ENCODE data around the gene TH.
"Not testable (repeated sequence)": the region's sequence is repeated elsewhere in the genome, so short reads cannot be mapped to it uniquely, and the experiment has no call there.

Gene TH

DNA sequence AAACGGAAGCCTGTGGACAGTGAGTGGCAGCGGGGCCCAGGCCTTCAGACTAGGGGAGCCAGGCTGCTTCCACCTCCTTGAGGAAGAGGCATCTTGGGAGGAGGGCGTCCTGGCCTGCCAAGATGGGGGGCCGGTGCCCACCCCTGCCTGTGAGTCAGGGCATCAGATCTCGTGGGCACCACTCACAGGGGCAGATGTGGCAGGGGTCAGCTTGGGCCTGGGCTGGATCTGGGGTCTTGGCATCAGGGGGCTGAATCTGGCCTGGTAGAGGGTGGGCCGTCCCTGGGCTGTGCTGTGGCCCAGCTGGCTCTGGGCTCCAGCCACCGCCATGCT is 24.1 kb upstream of the TH start:
- DNase-seq (ENCODE audit: low read depth in 2 of 2) = no peak

DNA sequence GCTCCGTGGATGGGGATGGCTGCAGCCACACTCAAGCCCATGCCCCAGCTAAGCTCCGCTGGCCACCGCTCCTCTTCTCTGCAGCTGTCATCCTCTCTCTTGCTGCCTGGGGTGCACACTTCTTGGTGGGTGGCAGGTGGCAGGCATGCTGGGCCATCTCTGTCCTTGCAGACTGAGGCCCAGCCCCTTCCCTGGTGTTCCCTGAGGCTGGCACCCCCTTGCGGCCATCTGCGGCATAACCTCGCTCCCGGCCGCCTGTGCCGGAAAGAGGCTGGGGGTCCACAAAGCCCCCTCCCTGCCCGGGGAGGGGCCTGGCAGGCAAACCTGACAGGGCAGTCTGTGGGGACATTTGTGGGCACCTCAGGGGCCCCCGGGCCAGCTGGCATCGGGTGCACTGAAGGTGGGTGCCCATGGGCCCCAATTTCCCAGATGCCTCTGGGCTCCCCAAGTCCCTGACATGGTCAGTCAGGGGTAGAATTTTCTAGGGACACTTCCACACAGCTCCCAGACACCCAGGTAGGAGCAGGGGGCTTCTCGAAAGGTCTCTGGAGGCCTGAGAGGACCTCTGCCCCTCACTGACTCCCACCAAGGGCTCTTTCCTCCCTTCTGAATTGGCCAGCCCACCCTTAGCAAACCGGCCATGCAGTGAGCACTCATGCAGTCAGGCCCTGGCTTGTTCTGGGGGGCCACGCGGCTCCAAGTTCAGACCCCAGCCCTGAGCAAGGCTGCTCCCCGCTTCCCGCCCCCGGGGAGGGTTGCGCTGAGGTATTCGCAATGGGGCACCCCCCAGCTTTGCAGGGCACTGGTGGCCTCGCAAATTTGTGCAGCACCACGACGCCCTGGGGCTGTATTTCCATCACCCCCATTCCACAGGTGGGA is 23.5 kb upstream of the TH start:
- peak; percentile 36 to 56 for DNase-seq (ENCODE audit: low read depth in 2 of 2)

DNA sequence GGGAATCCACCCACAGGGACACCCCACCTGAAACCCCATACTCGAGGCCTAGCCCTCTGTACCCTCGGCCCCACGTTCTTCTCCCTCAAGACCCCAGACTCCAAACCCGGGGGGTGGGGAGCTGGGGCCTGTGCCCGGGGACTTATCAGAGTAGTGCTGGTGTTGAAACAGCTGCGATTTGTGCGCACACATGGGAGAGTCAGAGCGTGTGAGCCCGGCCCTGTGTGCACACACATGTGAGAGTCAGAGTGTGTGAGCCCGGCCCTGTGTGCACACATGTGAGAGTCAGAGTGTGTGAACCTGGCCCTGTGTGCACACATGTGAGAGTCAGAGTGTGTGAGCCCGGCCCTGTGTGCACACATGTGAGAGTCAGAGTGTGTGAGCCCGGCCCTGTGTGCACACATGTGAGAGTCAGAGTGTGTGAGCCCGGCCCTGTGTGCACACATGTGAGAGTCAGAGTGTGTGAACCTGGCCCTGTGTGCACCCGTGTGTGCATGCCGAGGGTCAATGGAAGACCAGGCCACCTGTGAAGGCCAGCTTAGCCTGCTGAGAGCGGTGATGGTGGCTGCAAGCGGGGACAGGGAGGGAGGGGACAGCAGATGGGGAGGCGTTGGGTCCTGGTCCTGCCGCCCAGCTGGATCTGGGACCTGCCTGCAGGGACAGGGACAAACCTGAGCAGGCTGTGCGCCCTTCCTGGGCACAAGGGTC is 22.4 kb upstream of the TH start:
- not testable (repeated sequence) for DNase-seq (ENCODE audit: low read depth in 2 of 2)

DNA sequence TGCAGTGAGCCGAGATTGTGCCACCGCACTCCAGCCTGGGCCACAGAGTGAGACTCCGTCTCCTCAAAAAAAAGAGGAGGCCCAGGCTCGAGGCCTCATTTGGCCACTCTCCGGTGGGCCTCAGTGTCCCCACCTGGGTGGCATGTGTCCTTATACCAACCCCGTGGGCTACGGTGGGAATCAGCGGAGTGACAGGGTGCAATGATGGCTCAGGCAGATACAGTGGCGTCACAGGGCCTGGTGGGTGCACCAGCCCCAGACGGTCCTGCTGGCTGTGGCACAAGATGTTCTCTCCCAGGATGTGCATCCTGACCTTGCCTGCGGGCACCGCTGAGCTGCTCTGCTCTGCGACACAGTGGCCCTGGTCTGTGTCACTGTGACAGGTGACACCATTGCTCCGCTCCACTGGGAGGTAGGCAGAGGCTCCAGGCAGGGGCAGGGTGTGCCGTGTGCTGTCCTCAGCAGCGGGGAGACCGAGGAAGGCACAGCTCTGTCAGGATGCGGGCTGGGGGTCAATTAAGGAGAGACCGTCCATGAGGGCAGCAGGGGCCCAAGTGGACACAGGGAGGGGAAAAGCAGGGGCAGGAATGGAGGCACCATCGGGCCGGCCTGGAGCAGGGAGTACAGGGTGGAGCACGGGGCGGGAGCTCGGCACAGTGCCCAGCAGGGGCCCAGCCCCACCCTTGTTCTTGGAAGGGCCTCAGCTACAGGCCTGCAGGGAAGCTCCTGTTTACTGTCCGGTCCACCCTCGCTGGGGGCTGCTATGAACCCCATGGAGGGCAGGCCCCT is 21.7 kb upstream of the TH start:
- no peak for DNase-seq (ENCODE audit: low read depth in 2 of 2)

DNA sequence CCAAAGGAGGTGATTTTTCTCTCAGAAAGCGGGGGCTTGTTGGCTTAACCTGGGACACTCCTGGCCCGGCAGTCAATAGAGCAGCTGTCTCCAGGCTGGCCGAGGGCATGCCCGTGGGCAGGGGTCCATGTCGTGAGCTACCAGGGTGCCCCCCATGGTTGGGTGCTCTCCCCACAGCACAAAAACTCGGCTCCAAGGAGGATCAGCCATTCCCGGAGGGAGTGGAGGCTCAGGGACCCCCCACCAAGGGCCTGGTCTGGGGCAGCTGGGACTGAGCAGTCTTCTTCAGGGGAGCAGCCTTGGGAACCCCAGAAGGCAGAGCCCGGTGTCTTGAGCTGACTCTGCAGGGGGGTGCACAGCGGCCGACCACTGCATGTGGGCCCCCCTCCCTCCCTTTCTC is 20.8 kb upstream of the TH start:
- no peak for DNase-seq (ENCODE audit: low read depth in 2 of 2)

DNA sequence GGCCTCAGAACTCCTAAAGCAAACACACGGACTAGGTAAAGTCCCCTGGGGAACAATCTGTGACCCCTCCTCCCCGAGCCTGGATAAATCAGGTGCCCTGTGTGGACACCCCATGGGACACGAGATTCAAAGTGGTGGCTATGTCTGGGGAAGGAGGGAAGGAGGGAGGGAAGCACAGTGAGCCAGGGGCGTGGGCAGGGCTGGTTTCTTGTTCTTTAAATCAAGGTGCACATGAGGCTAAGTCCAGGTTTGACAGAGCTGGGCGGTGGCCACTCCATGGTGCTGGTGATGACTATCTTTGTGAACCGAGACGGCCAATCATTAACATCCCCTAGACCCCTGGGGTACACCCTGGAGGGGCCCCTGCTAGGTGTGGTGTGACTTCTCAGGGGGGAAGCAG is 20.3 kb upstream of the TH start:
- DNase-seq (ENCODE audit: low read depth in 2 of 2) = no peak

DNA sequence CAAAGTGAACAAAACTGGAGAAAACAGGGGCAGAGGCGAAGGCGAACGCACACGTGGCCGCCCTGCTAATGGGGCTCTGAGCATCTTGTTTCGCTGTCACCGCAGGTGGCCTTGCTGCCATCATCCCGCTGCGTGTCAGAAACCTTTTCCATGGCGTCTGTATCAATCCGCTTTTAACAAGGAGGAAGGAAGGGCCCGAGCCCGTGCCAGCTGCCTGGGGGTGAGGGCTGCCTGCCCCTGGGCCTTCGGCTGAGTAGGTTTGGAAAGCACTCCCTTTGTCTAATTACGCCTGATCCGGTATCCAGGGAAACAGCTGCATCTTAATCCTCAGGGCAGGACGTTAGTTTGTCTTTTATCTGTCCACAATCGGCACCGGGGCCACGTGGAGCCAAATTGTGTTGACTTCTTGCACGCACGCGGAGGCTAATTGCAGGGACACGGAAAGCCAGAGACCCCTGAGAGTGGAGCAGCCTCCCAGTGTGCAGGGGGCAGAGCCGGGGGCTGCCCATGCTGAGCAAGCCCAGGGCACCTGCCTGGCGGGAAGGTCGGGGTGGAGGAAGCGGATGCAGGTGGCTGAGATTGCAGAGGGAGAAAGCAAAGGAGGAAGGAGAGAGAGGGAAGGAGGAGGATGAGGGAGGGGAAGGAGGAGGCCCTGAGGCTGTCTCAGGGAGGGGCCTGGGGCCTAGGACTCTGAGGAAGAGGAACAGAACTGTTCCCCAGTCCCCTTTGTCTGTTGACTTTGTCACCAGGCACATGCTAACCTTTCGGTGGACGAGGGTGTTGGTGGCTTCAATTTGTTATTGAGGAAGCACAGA is 19.2 kb upstream of the TH start:
- no peak for DNase-seq (ENCODE audit: low read depth in 2 of 2)

DNA sequence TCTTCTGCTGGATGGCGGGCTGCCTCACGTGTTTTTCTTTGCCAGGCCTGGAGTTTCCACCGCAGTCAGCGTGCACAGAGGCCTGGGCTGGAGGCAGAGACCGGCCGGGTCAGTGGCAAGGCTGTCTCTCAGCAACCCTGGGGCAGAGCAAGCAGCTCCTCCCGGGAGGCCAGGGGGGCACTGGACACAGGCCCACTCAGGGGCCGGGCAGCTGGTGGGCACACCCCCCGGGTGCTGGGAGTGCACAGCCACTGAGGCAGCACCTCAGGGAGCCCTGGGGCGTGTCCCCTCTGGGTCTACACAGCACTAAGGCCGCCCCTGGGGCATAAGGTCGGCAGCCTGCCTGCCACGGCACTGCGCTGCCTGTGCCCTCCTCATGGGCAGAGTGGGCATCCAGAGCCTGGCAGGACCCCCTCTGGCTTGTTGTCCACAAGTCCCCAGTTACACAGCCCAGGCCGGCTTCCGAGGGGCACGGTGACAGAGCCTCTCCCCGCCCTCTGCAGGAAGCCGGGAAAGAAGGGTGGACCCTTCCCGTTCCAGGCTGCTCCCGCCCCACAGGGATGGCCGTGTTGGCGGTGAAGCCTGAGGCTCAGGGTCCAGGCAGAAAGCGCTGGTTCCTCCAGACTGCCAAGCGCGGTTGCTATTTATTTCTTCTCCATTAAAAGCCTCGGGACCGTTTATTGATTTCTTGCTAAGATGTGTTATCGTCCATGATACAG is 18.5 kb upstream of the TH start:
- DNase-seq (ENCODE audit: low read depth in 2 of 2) = no peak

DNA sequence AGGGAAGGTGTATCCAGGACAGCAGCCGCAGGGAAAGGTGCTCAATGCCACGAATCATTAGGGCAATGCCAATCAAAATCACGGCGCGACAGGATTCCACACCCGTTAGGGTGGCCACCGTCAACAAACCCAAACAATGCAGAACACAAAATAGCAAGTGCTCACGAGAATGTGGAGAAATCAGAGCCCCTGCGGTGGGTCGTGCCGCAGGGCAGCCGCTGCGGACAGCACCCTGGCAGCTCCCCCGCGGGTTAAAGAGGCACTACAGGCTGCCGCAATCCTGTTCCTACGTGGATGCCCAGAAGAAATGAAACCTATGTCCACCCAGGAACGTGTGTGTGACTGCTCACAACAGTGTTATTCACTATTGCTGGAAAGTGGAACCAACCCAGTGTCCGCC is 17.1 kb upstream of the TH start:
- no peak for DNase-seq (ENCODE audit: low read depth in 2 of 2)

DNA sequence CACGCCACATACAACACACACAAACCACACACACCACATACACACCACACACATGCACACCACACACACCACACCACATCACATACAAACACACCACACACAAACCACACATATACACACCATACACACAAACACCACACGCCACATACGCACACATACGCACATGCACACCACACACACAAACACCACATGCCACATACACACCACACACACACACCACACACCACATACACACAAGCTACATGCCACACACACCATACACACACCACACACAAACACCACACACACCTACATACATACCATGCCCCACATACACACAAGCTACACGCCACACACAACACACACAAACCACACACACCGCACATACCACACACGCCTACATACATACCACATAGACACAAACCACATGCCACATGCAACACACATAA is 15.7 kb upstream of the TH start:
- DNase-seq (ENCODE audit: low read depth in 2 of 2) = no peak

DNA sequence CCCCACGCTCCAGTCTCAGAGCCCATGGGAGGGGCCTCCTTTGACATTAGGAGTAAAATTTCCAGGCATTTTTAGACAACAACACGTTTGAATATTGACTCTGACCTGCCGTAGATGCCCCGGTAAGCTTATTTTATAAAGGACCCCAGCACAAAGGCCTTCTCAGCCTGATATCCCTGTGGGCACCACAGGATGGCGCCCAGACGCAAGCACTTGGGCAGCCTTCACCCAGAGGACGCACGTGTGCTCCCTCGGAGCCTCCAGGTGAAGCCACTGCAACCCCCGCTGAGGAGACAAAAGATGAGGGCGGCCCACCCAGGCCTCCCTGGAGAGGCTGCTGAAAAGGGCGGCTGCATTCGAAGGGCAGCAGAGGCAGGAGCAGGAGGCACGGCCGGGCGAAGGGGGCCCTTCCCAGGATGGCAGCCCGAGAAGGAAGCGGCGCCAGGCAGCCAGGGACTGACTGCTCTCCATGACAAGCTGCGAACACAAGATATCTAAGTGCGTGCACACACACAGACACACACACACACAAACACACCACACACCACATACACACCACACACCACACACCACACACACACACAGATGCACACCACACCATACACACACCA is 15.2 kb upstream of the TH start:
- DNase-seq (ENCODE audit: low read depth in 2 of 2) = peak; percentile 11 to 37

DNA sequence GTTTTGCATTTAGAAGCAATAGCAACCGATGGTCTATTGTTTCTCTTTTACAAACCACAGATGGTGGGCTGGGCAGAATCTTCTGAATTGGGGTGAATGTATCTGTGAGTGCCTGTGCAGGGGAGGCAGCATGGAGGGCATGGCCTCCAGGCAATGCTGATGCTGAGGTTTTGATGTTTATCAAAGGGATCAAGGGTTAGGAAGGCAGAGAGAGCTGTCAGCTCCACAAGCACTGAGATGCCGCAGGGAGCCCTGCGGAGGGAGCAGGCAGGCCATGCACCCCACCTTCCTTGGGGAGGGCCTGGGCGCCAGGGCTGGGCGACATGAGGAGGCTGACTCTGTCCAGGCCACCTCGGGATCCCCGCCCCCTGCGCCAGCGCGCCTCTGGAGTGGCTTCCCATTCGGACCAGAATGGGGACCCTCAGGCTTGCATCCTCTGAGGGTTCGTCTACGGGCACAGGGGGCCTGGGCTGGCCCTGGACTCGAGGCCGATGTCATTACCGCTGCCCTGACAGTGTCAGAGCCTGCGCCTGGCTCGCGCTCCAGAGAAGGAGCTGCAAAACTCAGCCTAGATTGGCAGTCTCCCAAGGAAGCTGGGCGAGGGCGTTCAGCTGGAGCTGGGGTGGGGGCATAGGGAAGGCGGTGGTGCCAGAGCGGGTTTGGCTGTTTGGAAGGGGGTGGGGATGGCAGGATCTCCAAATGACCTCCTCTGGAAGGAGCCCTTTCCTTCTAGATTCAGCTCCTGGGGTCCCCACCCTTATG is 13.9 kb upstream of the TH start:
- no peak for DNase-seq (ENCODE audit: low read depth in 2 of 2)

DNA sequence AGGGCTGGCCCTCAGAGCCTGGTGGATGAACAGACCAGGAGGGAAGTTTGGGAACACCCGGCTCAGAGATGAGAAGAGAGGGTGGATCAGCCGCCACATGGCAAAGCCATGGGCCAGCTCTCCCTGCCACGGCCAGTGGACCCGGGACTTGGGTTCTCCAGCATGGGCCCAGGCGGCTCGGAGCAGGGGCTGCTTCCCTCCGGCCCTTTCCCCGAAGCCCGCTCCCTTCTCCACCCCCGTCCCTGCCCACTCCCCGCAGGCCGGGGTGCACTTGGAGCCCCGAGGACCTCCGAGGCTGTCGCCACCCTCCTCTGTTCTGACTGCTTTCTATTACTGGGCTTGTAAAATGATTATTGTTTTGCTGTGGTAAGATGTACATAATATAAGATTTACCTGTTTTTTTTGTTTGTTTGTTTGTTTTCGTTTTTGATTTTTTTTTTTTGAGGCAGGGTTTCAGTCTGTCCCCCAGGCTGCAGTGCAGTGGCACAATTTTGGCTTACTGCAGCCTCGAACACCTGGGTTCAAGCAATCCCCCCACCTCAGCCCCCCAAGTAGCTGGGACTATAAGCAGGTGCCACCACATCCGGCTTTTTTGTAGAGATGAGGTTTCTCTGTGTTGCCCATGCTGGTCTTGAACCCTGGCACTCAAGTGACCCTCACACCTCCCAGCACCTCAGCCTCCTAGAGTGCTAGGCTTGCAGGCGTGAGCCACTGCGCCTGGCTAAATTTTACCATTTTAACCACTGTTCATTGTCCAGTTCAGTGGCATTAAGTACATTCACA is 11.3 kb upstream of the TH start:
- DNase-seq (ENCODE audit: low read depth in 2 of 2) = no peak

DNA sequence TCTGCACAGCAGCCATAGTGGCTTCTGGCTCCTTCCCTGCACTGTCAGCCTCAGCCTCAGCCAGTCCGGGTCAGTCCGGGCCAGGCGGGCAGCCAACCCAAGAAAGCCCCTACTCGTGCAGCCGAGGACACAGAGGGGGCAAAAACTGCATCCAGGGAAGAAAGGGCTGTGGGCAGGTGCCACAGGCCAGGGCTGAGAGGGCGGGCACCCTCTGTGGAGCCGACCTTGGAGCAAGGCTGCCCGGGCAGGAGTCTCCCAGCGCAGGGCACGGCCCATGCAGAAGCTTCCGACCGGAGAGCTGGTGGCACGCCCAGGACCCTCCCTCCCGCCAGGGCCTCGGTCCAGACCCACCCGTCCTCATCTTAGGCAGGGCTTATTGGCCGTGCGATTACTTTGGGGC is 10.5 kb upstream of the TH start:
- no peak for DNase-seq (ENCODE audit: low read depth in 2 of 2)

DNA sequence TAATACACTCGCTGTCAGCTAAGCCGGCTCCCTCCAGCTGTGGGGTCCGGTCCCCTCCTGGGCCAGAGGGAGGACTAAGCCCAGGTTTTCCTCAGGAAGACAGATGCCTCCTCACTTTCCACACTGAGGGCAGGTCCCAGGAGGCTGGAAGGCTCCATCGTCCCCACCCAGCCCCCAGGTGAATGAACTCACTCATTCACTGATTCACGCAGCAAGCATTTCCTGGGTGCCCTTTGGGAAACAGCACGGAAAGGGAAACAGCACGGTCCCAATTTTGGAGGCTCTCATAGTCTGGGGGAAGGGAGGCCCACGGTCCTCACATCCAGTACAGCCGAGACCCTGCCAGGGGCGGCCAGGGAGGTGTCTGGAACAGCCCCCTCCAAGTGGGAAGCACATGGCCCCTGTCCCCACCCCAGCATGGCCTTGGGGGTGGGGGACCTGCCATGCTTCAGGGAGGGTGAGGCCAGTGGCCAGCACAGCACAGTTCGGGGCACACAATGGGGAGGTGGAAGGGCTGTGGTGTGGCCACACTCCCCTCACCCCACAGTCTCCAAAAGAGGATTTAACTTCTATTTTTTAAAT is 9.3 kb upstream of the TH start:
- no peak for DNase-seq (ENCODE audit: low read depth in 2 of 2)

DNA sequence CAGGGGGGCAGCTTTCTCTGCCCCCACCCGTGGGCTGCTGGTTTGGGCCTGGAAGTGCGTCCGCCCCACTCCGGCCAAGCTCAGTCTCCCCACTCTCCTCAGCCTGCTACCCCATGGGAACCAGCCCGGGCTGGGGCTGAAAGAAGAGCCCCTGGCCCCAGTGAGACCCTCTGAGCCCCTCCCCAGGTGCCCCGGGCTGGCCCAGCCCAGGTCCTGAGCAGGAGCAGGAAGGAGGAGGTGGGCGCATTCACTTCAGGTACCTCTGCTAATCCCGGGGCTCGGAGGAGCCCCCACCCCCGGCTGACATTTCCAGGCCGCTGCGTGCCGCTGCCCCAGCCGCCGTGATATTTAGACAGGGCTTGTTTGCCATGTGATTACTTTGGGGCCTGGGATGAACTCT is 8.7 kb upstream of the TH start:
- DNase-seq (ENCODE audit: low read depth in 2 of 2) = no peak

DNA sequence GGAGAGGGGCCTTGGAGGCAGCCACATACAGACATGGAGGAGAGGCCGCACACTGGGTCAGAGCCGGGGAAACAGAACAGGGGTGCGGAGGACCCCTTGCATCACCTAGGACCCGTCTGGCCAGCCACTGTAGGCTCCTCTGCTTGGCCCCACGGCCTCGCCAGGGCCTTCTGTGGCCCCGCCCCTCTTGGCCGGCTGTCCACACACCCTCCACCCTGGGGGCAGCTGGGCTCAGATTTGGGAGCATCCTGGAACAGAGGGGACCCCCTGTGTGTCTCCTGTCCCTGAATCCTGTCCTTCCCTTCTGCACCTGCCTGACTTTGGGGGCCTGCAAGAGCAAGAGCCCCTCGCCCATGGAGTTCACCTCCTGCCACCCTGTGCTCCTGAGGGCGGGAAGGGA is 7.9 kb upstream of the TH start:
- DNase-seq (ENCODE audit: low read depth in 2 of 2) = no peak

DNA sequence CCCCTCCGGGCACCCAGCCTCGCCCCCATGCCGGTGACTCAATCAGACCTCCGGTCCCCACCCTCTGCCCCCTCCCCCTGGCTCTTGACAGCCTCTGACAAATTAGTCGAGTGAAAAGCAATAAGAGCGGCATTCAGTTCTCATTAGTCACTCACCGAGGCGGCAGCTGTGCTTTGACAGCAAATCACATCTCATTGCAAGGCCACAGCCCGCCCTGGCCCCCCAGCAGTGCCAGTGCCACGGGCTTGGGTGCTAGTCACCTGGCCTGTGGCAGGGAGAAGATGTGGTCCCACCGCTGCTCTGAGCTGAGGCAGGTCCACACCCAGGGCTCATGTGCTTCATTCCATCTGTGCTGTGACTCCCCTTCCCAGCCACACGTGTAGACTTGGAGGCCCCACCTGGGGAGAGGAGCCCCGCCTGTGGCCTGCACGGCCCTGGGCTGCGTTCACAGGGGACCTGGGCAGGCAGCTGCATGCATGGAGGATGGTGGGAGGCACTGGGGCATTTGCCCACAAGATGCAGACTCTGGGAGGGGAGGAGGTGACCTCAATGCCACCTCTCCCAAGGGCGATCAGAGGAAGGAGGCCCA is 7.4 kb upstream of the TH start:
- DNase-seq (ENCODE audit: low read depth in 2 of 2) = no peak
